ENCODE results near the gene SFTPD. TPM values are rescaled to one million over a fixed set of nuclear protein-coding genes. Genes with fewer than 3 reads are reported as not detected.

Gene SFTPD
- total and polyA plus RNA-seq, 2 of the 8 experiments (the other 6 are each of a cell fraction or from before 2014, with no cell fraction given) = 0.21 to 0.54 TPM

DNA sequence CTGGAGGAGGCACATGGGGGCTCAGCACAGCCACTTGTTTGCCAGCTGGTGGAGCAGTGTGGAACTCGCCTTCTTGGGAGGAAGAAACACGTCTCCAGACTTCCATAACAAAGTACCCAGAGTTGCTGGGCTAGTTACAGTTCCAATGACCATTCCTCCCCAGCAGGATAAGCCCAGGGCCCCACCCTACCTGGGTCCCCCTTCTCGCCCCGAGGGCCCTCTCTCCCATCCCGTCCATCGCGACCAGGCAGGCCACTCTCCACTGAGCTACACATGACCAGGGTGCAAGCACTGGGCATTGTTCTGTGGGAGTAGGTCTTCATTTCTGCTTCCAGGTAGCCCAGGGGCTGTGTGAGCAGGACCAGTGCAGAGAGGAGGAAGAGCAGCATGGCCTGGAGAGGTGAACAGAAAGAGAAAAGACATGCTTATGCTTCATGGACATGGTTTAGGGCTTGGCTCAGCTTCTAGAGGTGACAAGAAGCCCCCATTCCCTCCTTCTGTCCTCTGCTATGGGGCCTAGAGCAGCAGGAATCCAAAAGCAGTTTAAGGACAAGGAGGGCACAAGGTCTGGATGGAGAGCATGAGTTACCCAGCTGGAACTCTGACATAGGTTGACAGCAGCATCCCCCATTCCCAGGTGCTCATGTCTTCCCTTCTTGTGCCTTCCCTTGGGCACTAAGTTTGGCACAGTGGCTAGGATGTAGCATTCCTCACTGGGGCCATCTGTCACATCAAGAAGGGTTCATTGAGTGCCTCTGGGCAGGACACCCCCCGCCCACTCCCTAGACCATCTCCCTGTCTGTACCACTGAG lies 2.4 kb downstream of the SFTPD start:
- peak in 1 of 2 experiments; percentile 35 for DNase-seq (ENCODE audit: low read depth in 1 of 2, low spot score in 2 of 2)
- no peak overlapping the region for H2BK12ac ChIP-seq (ENCODE audit: low read depth, low read length)
- no peak overlapping the region for H2BK5ac ChIP-seq (ENCODE audit: low read depth, low read length)
- H2BK20ac ChIP-seq (ENCODE audit: low read length) = no peak overlapping the region
- no peak overlapping the region for H3K56ac ChIP-seq (replicated peaks; ENCODE audit: insufficient read length, low read depth, low read length)
- H2BK15ac ChIP-seq (ENCODE audit: low read length) = no peak overlapping the region
- no peaks in the 10 kb centered on the region for H3K9me3 ChIP-seq (ENCODE audit: insufficient read depth in 2 of 2, low read depth in 1 of 2, low read length in 1 of 2)
- no peaks in the 10 kb centered on the region for H3K79me1 ChIP-seq (ENCODE audit: low read depth, low read length)
- no peak for TF ChIP-seq NRF1 (IDR thresholded peaks at IDR 0.05; ENCODE audit: low read depth, low read length)
- no peak for TF ChIP-seq POLR2A (IDR thresholded peaks at IDR 0.05; ENCODE audit: control extremely low read depth in 1 of 2, low read depth in 2 of 2, low read length in 2 of 2)
- TF ChIP-seq TCF12 (IDR thresholded peaks at IDR 0.05; ENCODE audit: low read depth, low read length) = no peak
- no peak for TF ChIP-seq KDM1A (IDR thresholded peaks at IDR 0.05; ENCODE audit: borderline replicate concordance, low read length)
- TF ChIP-seq FOSL1 (IDR thresholded peaks at IDR 0.05; ENCODE audit: insufficient read depth, low read depth, low read length) = no peak
- no peak for TF ChIP-seq EP300 (IDR thresholded peaks at IDR 0.05; ENCODE audit: borderline replicate concordance in 1 of 2, low read depth in 2 of 2, low read length in 2 of 2)
- TF ChIP-seq JUND (IDR thresholded peaks at IDR 0.05; ENCODE audit: low read length) = no peak
- H3K4me3 ChIP-seq (ENCODE audit: extremely low read depth in 1 of 4, insufficient read depth in 2 of 4, low read depth in 3 of 4, low read length in 4 of 4) = no peak overlapping the region
- H3K14ac ChIP-seq (ENCODE audit: insufficient read length) = no peak overlapping the region
- no peak overlapping the region for H4K5ac ChIP-seq (ENCODE audit: insufficient read length, low read depth, low read length)
- no peaks in the 10 kb centered on the region for H3K27me3 ChIP-seq (replicated peaks in 1 of 4; ENCODE audit: control insufficient read depth in 3 of 4, extremely low read depth in 1 of 4, insufficient read depth in 3 of 4, low read length in 3 of 4)
- no peak overlapping the region for H4K8ac ChIP-seq (ENCODE audit: extremely low read depth, insufficient read depth, low read length)
- no peak overlapping the region for H2BK120ac ChIP-seq (replicated peaks; ENCODE audit: low read depth, low read length)
- no peaks in the 10 kb centered on the region for H4K20me1 ChIP-seq (replicated peaks in 1 of 2; ENCODE audit: control insufficient read depth in 1 of 2, insufficient read depth in 2 of 2, low read length in 2 of 2)
- H3K23me2 ChIP-seq (ENCODE audit: low read depth, low read length) = no peaks in the 10 kb centered on the region
- CTCF ChIA-PET (ENCODE audit: partially characterized antibody) = no interaction called here
- 92% methylated on average over 8 of the region's 8 CpGs; no CpG with 5 or more reads in 1 of the 2 experiments for WGBS, 2 experiments (ENCODE audit: extremely low coverage in 1 of 2, insufficient coverage in 1 of 2, insufficient read length in 1 of 2, insufficient replicate concordance in 2 of 2, low coverage in 1 of 2, low lambda C conversion rate in 2 of 2, missing lambda C conversion rate in 1 of 2)
- no peak overlapping the region for H3K9ac ChIP-seq (replicated peaks in 1 of 4; ENCODE audit: extremely low read depth in 1 of 4, low read depth in 3 of 4, low read length in 3 of 4)
- no peaks in the 10 kb centered on the region for H3K79me2 ChIP-seq (ENCODE audit: control insufficient read depth in 1 of 2, insufficient read depth in 2 of 2, low read length in 2 of 2)
- H2AFZ ChIP-seq (ENCODE audit: low read length) = no peak overlapping the region
- no peak overlapping the region for H3K27ac ChIP-seq (ENCODE audit: low read depth, low read length)
- peak overlapping the region; percentile 44 for H3K4ac ChIP-seq (replicated peaks; ENCODE audit: insufficient read length, low read depth, low read length)
- H3K18ac ChIP-seq (ENCODE audit: extremely low read depth, low read length) = no peak overlapping the region
- POLR2A ChIA-PET (ENCODE audit: partially characterized antibody) = no interaction called here
- peaks cover 1 to 8% (median 2%) of the 10 kb centered on the region in 4 experiments; a peak in 4 of 7 replicates for H3K4me1 ChIP-seq (replicated peaks in 1 of 4; ENCODE audit: control insufficient read depth in 3 of 4, insufficient read depth in 4 of 4, low read length in 3 of 4)
- no peaks in the 10 kb centered on the region for H3K36me3 ChIP-seq (ENCODE audit: control insufficient read depth in 2 of 4, insufficient read depth in 4 of 4, low read length in 3 of 4)
- no peak overlapping the region for H3K4me2 ChIP-seq (ENCODE audit: insufficient read depth in 1 of 2, low read depth in 2 of 2, low read length in 2 of 2)
- H2AK5ac ChIP-seq (ENCODE audit: low read depth, low read length) = no peak overlapping the region
- no peak overlapping the region for H4K91ac ChIP-seq (replicated peaks; ENCODE audit: insufficient read length, low read length)
- H3K23ac ChIP-seq (ENCODE audit: insufficient read length) = no peak overlapping the region
- no peak for FAIRE-seq
